Mesenchymal stem cell (in vitro differentiated cells and primary cell): Measurements from ENCODE around the gene MBOAT7.

Experiments used
- DNase-seq: peaks from one replicate; pipeline ENCODE4 v3.0.0-alpha.2; 2013
- H2AFZ ChIP-seq: one replicate; pipeline ENCODE4 v1.6.1; 2013; ENCODE audit warnings: low read depth, mild to moderate bottlenecking, control low read depth, inconsistent platforms, low read length, moderate library complexity
- H2AK5ac ChIP-seq: 2 replicates; pipeline ENCODE4 v1.6.1; 2013; ENCODE audit warnings: low read length, moderate library complexity, mild to moderate bottlenecking, inconsistent platforms; ENCODE audit not compliant: severe bottlenecking
- H2BK120ac ChIP-seq: one replicate; pipeline ENCODE4 v1.6.1; 2013; ENCODE audit warnings: low read depth, mild to moderate bottlenecking, inconsistent platforms, low read length, moderate library complexity
- H2BK12ac ChIP-seq, 2 experiments: one replicate each; pipeline ENCODE4 v1.6.1; 2013; ENCODE audit warnings: inconsistent platforms in 2 of 2, low read length in 2 of 2, mild to moderate bottlenecking in 2 of 2, moderate library complexity in 2 of 2, control low read depth in 1 of 2
- H2BK15ac ChIP-seq: one replicate; pipeline ENCODE4 v1.6.1; 2013; ENCODE audit warnings: mild to moderate bottlenecking, low read depth, inconsistent platforms; ENCODE audit not compliant: poor library complexity, severe bottlenecking
- H2BK5ac ChIP-seq: 2 replicates; pipeline ENCODE4 v1.6.1; 2013; ENCODE audit warnings: low read depth, mild to moderate bottlenecking, low read length, control low read depth, inconsistent platforms; ENCODE audit not compliant: poor library complexity, severe bottlenecking
- H3K14ac ChIP-seq, 2 experiments: one replicate each; pipeline ENCODE4 v1.6.1; 2013; ENCODE audit warnings: inconsistent platforms in 2 of 2, low read length in 2 of 2, control low read depth in 1 of 2, mild to moderate bottlenecking in 1 of 2, moderate library complexity in 1 of 2
- H3K18ac ChIP-seq, 2 experiments: one replicate each; pipeline ENCODE4 v1.6.1; 2013; ENCODE audit warnings: inconsistent platforms in 2 of 2, low read length in 2 of 2, control low read depth in 1 of 2, low read depth in 1 of 2, mild to moderate bottlenecking in 1 of 2
- H3K23ac ChIP-seq, 2 experiments: one replicate each; pipeline ENCODE4 v1.6.1; 2013; ENCODE audit warnings: inconsistent platforms in 2 of 2, low read length in 2 of 2, mild to moderate bottlenecking in 2 of 2, moderate library complexity in 2 of 2, control low read depth in 1 of 2
- H3K27ac ChIP-seq: 2 replicates; pipeline ENCODE4 v1.5.1; 2013; ENCODE audit warnings: mild to moderate bottlenecking, moderate library complexity, low read length, control low read depth, inconsistent platforms; ENCODE audit not compliant: poor library complexity, severe bottlenecking
- H3K27me3 ChIP-seq, 2 experiments: 2 replicates each; pipeline versions ENCODE4 v1.6.1 to v1.7.0; 2013; ENCODE audit warnings: low read length in 2 of 2, mild to moderate bottlenecking in 2 of 2, moderate library complexity in 2 of 2, control low read depth in 1 of 2, inconsistent platforms in 1 of 2; ENCODE audit not compliant: control insufficient read depth in 1 of 2, insufficient read depth in 1 of 2
- H3K36me3 ChIP-seq, 2 experiments: 2 replicates each; pipeline versions ENCODE4 v1.6.1 to v1.7.0; 2013; ENCODE audit warnings: low read length in 2 of 2, control low read depth in 1 of 2, inconsistent platforms in 1 of 2, low read depth in 1 of 2, mild to moderate bottlenecking in 1 of 2; ENCODE audit not compliant: insufficient read depth in 2 of 2, control insufficient read depth in 1 of 2
- H3K4ac ChIP-seq, 2 experiments: one replicate each; pipeline ENCODE4 v1.6.1; 2013; ENCODE audit warnings: inconsistent platforms in 2 of 2, low read length in 2 of 2, mild to moderate bottlenecking in 2 of 2, moderate library complexity in 2 of 2, control low read depth in 1 of 2, low read depth in 1 of 2
- H3K4me1 ChIP-seq: 2 replicates; pipeline ENCODE4 v1.6.1; 2013; ENCODE audit warnings: low read depth, low read length, control low read depth; ENCODE audit not compliant: control insufficient read depth, insufficient read depth
- H3K4me2 ChIP-seq: 2 replicates; pipeline ENCODE4 v1.6.1; 2013; ENCODE audit warnings: low read length, mild to moderate bottlenecking, inconsistent platforms; ENCODE audit not compliant: poor library complexity, severe bottlenecking
- H3K4me3 ChIP-seq, 2 experiments: 2 replicates each; pipeline versions ENCODE4 v1.5.1 to v1.7.0; 2013; ENCODE audit warnings: low read length in 2 of 2, mild to moderate bottlenecking in 2 of 2, control low read depth in 1 of 2, low read depth in 1 of 2; ENCODE audit not compliant: insufficient read depth in 1 of 2
- H3K79me1 ChIP-seq: replicated peaks from 2 replicates; pipeline ENCODE4 v1.6.1; 2013; ENCODE audit warnings: mild to moderate bottlenecking, control low read depth, low read length, inconsistent platforms; ENCODE audit not compliant: poor library complexity, severe bottlenecking
- H3K9ac ChIP-seq: 2 replicates; pipeline ENCODE4 v1.7.0; 2013; ENCODE audit warnings: mild to moderate bottlenecking, low read length, moderate library complexity
- H3K9me3 ChIP-seq: 2 replicates; pipeline ENCODE4 v1.7.0; 2013; ENCODE audit warnings: mild to moderate bottlenecking, low read length; ENCODE audit not compliant: control insufficient read depth
- H4K8ac ChIP-seq: one replicate; pipeline ENCODE4 v1.6.1; 2013; ENCODE audit warnings: inconsistent platforms, mild to moderate bottlenecking, low read length, moderate library complexity
- H4K91ac ChIP-seq: one replicate; pipeline ENCODE4 v1.6.1; 2013; ENCODE audit warnings: mild to moderate bottlenecking, low read length, inconsistent platforms
- WGBS: methylation state at CpG from one replicate; pipeline ENCODE4 v1.1.7; 2013; ENCODE audit warnings: mixed read lengths; 5-methylcytosine and 5-hydroxymethylcytosine counted together

The MBOAT7 gene

GRCh38 chr19:54155694-54156093 is 33.7 kb downstream of the MBOAT7 start:
- Histone ChIP-seq H4K8ac (no peak overlapping the region), H3K9me3 (no peaks in the 10 kb centered on the region)

GRCh38 chr19:54154603-54155345 is 34.6 kb downstream of the MBOAT7 start:
- Histone ChIP-seq H3K4ac (no peak overlapping the region), H2BK12ac (no peak overlapping the region), H3K4me3 (no peak overlapping the region)

More at GRCh38 chr19:54155694-54156093, 33.7 kb downstream of the MBOAT7 start:
- H2BK5ac ChIP-seq: no peak overlapping the region
- no peak overlapping the region for H3K4ac ChIP-seq
- no peak overlapping the region for H2BK12ac ChIP-seq
- no peak for DNase-seq
- H3K9ac ChIP-seq: no peak overlapping the region
- H3K18ac ChIP-seq: no peak overlapping the region
- H3K23ac ChIP-seq: no peak overlapping the region
- H2AFZ ChIP-seq: no peak overlapping the region
- no peak overlapping the region for H3K27ac ChIP-seq
- H3K4me2 ChIP-seq: no peak overlapping the region
- WGBS: 93% methylated on average over 12 of the region's 19 CpGs
- H3K4me1 ChIP-seq: peaks cover 17% of the 10 kb centered on the region
- H3K14ac ChIP-seq: no peak overlapping the region
- no peak overlapping the region for H3K4me3 ChIP-seq
- no peak overlapping the region for H4K91ac ChIP-seq
- H2BK15ac ChIP-seq: no peak overlapping the region
- no peak overlapping the region for H2AK5ac ChIP-seq
- H3K79me1 ChIP-seq: peaks cover 43% of the 10 kb centered on the region
- no peaks in the 10 kb centered on the region for H3K27me3 ChIP-seq
- H2BK120ac ChIP-seq: no peak overlapping the region
- H3K36me3 ChIP-seq: peaks cover 69 to 73% of the 10 kb centered on the region in 2 experiments

GRCh38 chr19:54153731-54154326 is 35.6 kb downstream of the MBOAT7 start:
- peaks cover 87 to 90% of the 10 kb centered on the region in 2 experiments for H3K36me3 ChIP-seq
- H2BK5ac ChIP-seq: no peak overlapping the region
- H2AFZ ChIP-seq: no peak overlapping the region
- no peak overlapping the region for H3K14ac ChIP-seq
- H3K18ac ChIP-seq: no peak overlapping the region
- peak overlapping the region; percentile 19 for H4K8ac ChIP-seq
- no peaks in the 10 kb centered on the region for H3K9me3 ChIP-seq
- H3K9ac ChIP-seq: peak overlapping the region; percentile 57
- no peak overlapping the region for H3K4ac ChIP-seq
- H3K4me2 ChIP-seq: no peak overlapping the region
- H3K79me1 ChIP-seq: peaks cover 51% of the 10 kb centered on the region
- DNase-seq: no peak
- no peak overlapping the region for H2BK120ac ChIP-seq
- H2AK5ac ChIP-seq: no peak overlapping the region
- peak overlapping the region in 1 of 2 experiments; percentile 44 for H3K4me3 ChIP-seq
- H3K23ac ChIP-seq: no peak overlapping the region
- no peak overlapping the region for H3K27ac ChIP-seq
- H4K91ac ChIP-seq: no peak overlapping the region
- H2BK12ac ChIP-seq: no peak overlapping the region
- peaks cover 9% of the 10 kb centered on the region for H3K4me1 ChIP-seq
- WGBS: 96% methylated on average over 9 of the region's 10 CpGs
- H2BK15ac ChIP-seq: no peak overlapping the region
- no peaks in the 10 kb centered on the region for H3K27me3 ChIP-seq

More at GRCh38 chr19:54154603-54155345, 34.6 kb downstream of the MBOAT7 start:
- Histone ChIP-seq H2AFZ (no peak overlapping the region), H4K91ac (no peak overlapping the region), H3K27me3 (no peaks in the 10 kb centered on the region), H3K36me3 (peaks cover 78 to 80% of the 10 kb centered on the region in 2 experiments), H2BK120ac (no peak overlapping the region), H3K18ac (no peak overlapping the region), H2AK5ac (no peak overlapping the region), H3K27ac (no peak overlapping the region), H3K14ac (no peak overlapping the region), H3K9ac (peak overlapping the region; percentile 57), H2BK15ac (no peak overlapping the region), H3K79me1 (peaks cover 46% of the 10 kb centered on the region), H2BK5ac (no peak overlapping the region), H3K4me2 (no peak overlapping the region), H3K4me1 (peaks cover 11% of the 10 kb centered on the region), H3K23ac (no peak overlapping the region), H3K9me3 (no peaks in the 10 kb centered on the region), H4K8ac (no peak overlapping the region)
- 96% methylated on average over 18 of the region's 18 CpGs for WGBS
- DNase-seq: no peak

GRCh38 chr19:54152878-54153524 is 36.4 kb downstream of the MBOAT7 start:
- Histone ChIP-seq H2BK12ac (peak overlapping the region in 1 of 2 experiments; percentile 25), H2AFZ (no peak overlapping the region), H3K79me1 (peaks cover 44% of the 10 kb centered on the region), H3K27me3 (no peaks in the 10 kb centered on the region), H2BK15ac (peak overlapping the region; percentile 12), H4K8ac (no peak overlapping the region), H3K14ac (no peak overlapping the region), H3K4me1 (peaks cover 2% of the 10 kb centered on the region), H3K4me3 (peak overlapping the region in 1 of 2 experiments; percentile 44), H3K27ac (no peak overlapping the region), H3K9me3 (no peaks in the 10 kb centered on the region), H3K23ac (no peak overlapping the region), H3K36me3 (peaks cover 88 to 94% of the 10 kb centered on the region in 2 experiments), H2BK120ac (no peak overlapping the region), H3K4me2 (no peak overlapping the region), H2AK5ac (no peak overlapping the region), H2BK5ac (no peak overlapping the region), H3K18ac (no peak overlapping the region), H4K91ac (no peak overlapping the region), H3K4ac (no peak overlapping the region), H3K9ac (peak overlapping the region; percentile 57)
- no peak for DNase-seq
- WGBS: 94% methylated on average over 23 of the region's 25 CpGs
